ENCODE data around the gene FBXL13. TPM values are rescaled to one million over a fixed set of nuclear protein-coding genes. Genes with fewer than 3 reads are reported as not detected.

Gene FBXL13
- total and polyA plus RNA-seq, 2 of the 8 experiments (the other 6 are each of a cell fraction or from before 2014, with no cell fraction given) = 1.2 to 2.8 TPM

DNA sequence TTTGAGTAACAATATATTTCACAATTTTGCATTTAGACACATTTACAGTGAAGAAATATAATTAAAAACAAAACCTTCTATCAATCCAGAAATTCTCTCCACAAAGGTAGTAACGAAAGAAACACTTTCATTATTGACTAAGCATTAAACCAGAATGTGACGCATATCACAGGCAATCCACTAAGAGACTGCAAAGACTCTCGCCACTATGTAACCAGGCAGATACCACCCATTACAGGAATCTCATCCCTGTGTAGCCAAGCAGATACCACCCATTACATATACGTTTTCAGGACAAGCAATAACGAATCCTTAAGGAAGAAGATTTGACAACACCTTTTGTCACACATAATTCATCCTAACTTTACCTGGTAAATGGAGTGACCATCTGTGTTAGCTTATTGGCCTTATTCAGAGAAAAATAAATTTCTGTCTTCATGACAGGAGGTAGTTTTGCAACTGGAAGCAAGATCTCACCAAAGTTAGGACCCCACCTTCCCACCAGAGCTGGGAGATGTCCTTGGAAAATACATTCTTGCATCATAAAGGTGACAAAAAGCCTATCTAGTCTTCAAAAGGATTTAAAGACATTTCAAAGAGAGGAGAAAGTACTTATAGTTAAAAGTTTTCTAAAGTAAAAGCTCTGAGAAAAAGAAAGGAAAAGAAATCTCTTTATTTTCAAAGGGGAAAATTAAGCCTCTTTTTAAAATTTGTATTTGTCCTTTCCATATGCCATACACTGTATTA is 131.0 kb downstream of the FBXL13 start:
- Histone ChIP-seq H3K4me1 (replicated peaks in 1 of 4; ENCODE audit: control insufficient read depth in 3 of 4, insufficient read depth in 4 of 4, low read length in 3 of 4) (peaks cover 3 to 19% (median 16%) of the 10 kb centered on the region in 4 experiments; a peak in 6 of 7 replicates), H2AFZ (ENCODE audit: low read length) (no peak overlapping the region), H3K27ac (ENCODE audit: low read depth, low read length) (no peak overlapping the region), H3K23ac (ENCODE audit: insufficient read length) (no peak overlapping the region), H2BK20ac (ENCODE audit: low read length) (no peak overlapping the region), H3K79me1 (ENCODE audit: low read depth, low read length) (no peaks in the 10 kb centered on the region), H4K20me1 (replicated peaks in 1 of 2; ENCODE audit: control insufficient read depth in 1 of 2, insufficient read depth in 2 of 2, low read length in 2 of 2) (no peaks in the 10 kb centered on the region), H3K23me2 (ENCODE audit: low read depth, low read length) (no peaks in the 10 kb centered on the region), H2BK12ac (ENCODE audit: low read depth, low read length) (peak overlapping the region; percentile 95; the same call in 1 of the 2 replicates), H3K79me2 (ENCODE audit: control insufficient read depth in 1 of 2, insufficient read depth in 2 of 2, low read length in 2 of 2) (no peaks in the 10 kb centered on the region), H3K18ac (ENCODE audit: extremely low read depth, low read length) (peak overlapping the region; percentile 56; the same call in 1 of the 2 replicates), H2BK5ac (ENCODE audit: low read depth, low read length) (peak overlapping the region; percentile 58; the same call in 1 of the 2 replicates), H4K5ac (ENCODE audit: insufficient read length, low read depth, low read length) (peak overlapping the region; percentile 3), H3K9me3 (ENCODE audit: insufficient read depth in 2 of 2, low read depth in 1 of 2, low read length in 1 of 2) (no peaks in the 10 kb centered on the region), H4K8ac (ENCODE audit: extremely low read depth, insufficient read depth, low read length) (no peak overlapping the region), H3K9ac (replicated peaks in 1 of 4; ENCODE audit: extremely low read depth in 1 of 4, low read depth in 3 of 4, low read length in 3 of 4) (no peak overlapping the region), H3K4me2 (ENCODE audit: insufficient read depth in 1 of 2, low read depth in 2 of 2, low read length in 2 of 2) (peak overlapping the region; percentile 23 to 64; a peak in 3 of 4 replicates), H3K14ac (ENCODE audit: insufficient read length) (no peak overlapping the region), H3K27me3 (replicated peaks in 1 of 4; ENCODE audit: control insufficient read depth in 3 of 4, extremely low read depth in 1 of 4, insufficient read depth in 3 of 4, low read length in 3 of 4) (no peaks in the 10 kb centered on the region), H2BK120ac (replicated peaks; ENCODE audit: low read depth, low read length) (peak overlapping the region; percentile 44), H4K91ac (replicated peaks; ENCODE audit: insufficient read length, low read length) (no peak overlapping the region), H3K36me3 (ENCODE audit: control insufficient read depth in 2 of 4, insufficient read depth in 4 of 4, low read length in 3 of 4) (no peaks in the 10 kb centered on the region), H3K56ac (replicated peaks; ENCODE audit: insufficient read length, low read depth, low read length) (no peak overlapping the region), H3K4me3 (ENCODE audit: extremely low read depth in 1 of 4, insufficient read depth in 2 of 4, low read depth in 3 of 4, low read length in 4 of 4) (peak overlapping the region in 1 of 4 experiments; percentile 46; a peak in 2 of 8 replicates), H2BK15ac (ENCODE audit: low read length) (no peak overlapping the region), H2AK5ac (ENCODE audit: low read depth, low read length) (no peak overlapping the region), H3K4ac (replicated peaks; ENCODE audit: insufficient read length, low read depth, low read length) (no peak overlapping the region)
- peak; percentile 62 for FAIRE-seq
- POLR2A ChIA-PET (ENCODE audit: partially characterized antibody) = interaction anchor here (2.1 kb wide), 1 partner anchor 8 kb away, joined by 8 read pairs; no protein-coding TSS in a partner anchor
- DNase-seq (ENCODE audit: low read depth in 1 of 2, low spot score in 2 of 2) = no peak
- CTCF ChIA-PET (ENCODE audit: partially characterized antibody) = interaction anchor here (2.0 kb wide), 1 partner anchor 118 kb away, joined by 6 read pairs; no protein-coding TSS in a partner anchor
- WGBS, 2 experiments (ENCODE audit: extremely low coverage in 1 of 2, insufficient coverage in 1 of 2, insufficient read length in 1 of 2, insufficient replicate concordance in 2 of 2, low coverage in 1 of 2, low lambda C conversion rate in 2 of 2, missing lambda C conversion rate in 1 of 2) = 39% methylated on average over 5 of the region's 5 CpGs; no CpG with 5 or more reads in 1 of the 2 experiments
- peak; percentile 30; the same call in 1 of the 2 replicates for TF ChIP-seq CEBPB (IDR thresholded peaks at IDR 0.05; ENCODE audit: low read depth, low read length)

Measured in H1 (cell line).